OCI-LY7 (cell line): Measurements from ENCODE around the gene NUDT19. TPM values are rescaled to one million over a fixed set of nuclear protein-coding genes. Genes with fewer than 3 reads are reported as not detected.

Experiments used
- BruUV-seq: library from RNA; stranded (reverse); fragments of 400-500 nt; replicated peaks from 2 replicates; lab custom pipeline; 2021; lab: Mats Ljungman, UMichigan
- CTCF ChIA-PET: fragments of 300-600 bp; sonication (Branson Sonifier 250); formaldehyde crosslinking; loops from one replicate; lab custom pipeline; 2022; ENCODE audit warnings: antibody characterized with exemption; ENCODE audit not compliant: unreplicated experiment; lab: Charles Lee
- POLR2A ChIA-PET: fragments of 300-600 bp; sonication (Branson Sonifier 250); formaldehyde crosslinking; loops from one replicate; lab custom pipeline; 2022; ENCODE audit warnings: antibody characterized with exemption; lab: Charles Lee
- DNase-seq: peaks from one replicate; pipeline ENCODE4 v3.0.0-alpha.2; 2015; ENCODE audit warnings: low spot score
- H2AFZ ChIP-seq: fragments of 200-600 bp; sonication (generic), shearing (Covaris generic); 2 replicates; pipeline ENCODE4 v1.6.1; 2014; ENCODE audit warnings: mild to moderate bottlenecking, antibody characterized with exemption, low read length, moderate library complexity
- H3K27ac ChIP-seq: fragments of 200-600 bp; sonication (generic); 2 replicates; pipeline ENCODE4 v1.5.1; 2014; ENCODE audit warnings: mixed run types, low read depth, mild to moderate bottlenecking, moderate library complexity, low read length, inconsistent platforms; ENCODE audit not compliant: poor library complexity, severe bottlenecking
- H3K36me3 ChIP-seq: fragments of 200-600 bp; sonication (generic); 2 replicates; pipeline ENCODE4 v1.6.1; 2014; ENCODE audit warnings: mild to moderate bottlenecking, antibody characterized with exemption, low read length, moderate library complexity, mixed read lengths; ENCODE audit not compliant: insufficient read depth
- H3K4me1 ChIP-seq: fragments of 200-600 bp; sonication (generic); 2 replicates; pipeline ENCODE4 v1.5.1; 2014; ENCODE audit warnings: mild to moderate bottlenecking, low read length; ENCODE audit not compliant: insufficient read depth, poor library complexity, severe bottlenecking
- H3K4me2 ChIP-seq: fragments of 200-600 bp; sonication (generic); 2 replicates; pipeline ENCODE4 v1.6.1; 2014; ENCODE audit warnings: mild to moderate bottlenecking, low read length
- H3K4me3 ChIP-seq: fragments of 200-600 bp; sonication (generic); 2 replicates; pipeline ENCODE4 v1.5.1; 2014; ENCODE audit warnings: mild to moderate bottlenecking, low read depth, low read length; ENCODE audit not compliant: poor library complexity, severe bottlenecking
- H3K79me2 ChIP-seq: fragments of 200-600 bp; sonication (generic); 2 replicates; pipeline ENCODE4 v1.6.1; 2016; ENCODE audit warnings: low read depth, mild to moderate bottlenecking, low read length, moderate library complexity, mixed read lengths; ENCODE audit not compliant: insufficient read depth
- H3K9me2 ChIP-seq: fragments of 200-600 bp; sonication (generic); 2 replicates; pipeline ENCODE4 v1.6.1; 2016; ENCODE audit warnings: mild to moderate bottlenecking, low read length, mixed read lengths; ENCODE audit not compliant: insufficient read depth
- H3K9me3 ChIP-seq: fragments of 200-600 bp; sonication (generic); 2 replicates; pipeline ENCODE4 v1.6.1; 2014; ENCODE audit warnings: mild to moderate bottlenecking, mixed run types, low read length, mixed read lengths
- H4K20me1 ChIP-seq: fragments of 200-600 bp; sonication (generic); 2 replicates; pipeline ENCODE4 v1.6.1; 2014; ENCODE audit warnings: mild to moderate bottlenecking, antibody characterized with exemption, low read length, moderate library complexity, mixed read lengths; ENCODE audit not compliant: insufficient read depth
- EZH2phosphoT487 ChIP-seq: fragments of 200-600 bp; sonication (generic); IDR thresholded peaks from 2 replicates; pipeline ENCODE4 v1.6.1; 2018; ENCODE audit warnings: low read depth, borderline replicate concordance, mild to moderate bottlenecking, mixed run types, antibody characterized with exemption, low read length, moderate library complexity, mixed read lengths
- intact Hi-C: fragments of 100-400 bp; cut with micrococcal nuclease; formaldehyde crosslinking; loops from one replicate; pipeline ENCODE4 v1.10.0; 2022; ENCODE audit not compliant: unreplicated experiment
- total RNA-seq, 2 experiments: library from RNA; depleted of rRNA in 1 of 2; stranded (reverse); fragments of >200 nt in 1 of 2; shearing (Covaris generic) in 1 of 2; gene quantifications; 2 replicates each; pipeline ENCODE4 v1.2.3, GENCODE V29; 2014 to 2022
- TF ChIP-seq, protein P1 (sequence below): fragments of 200-600 bp; sonication (generic); conservative IDR thresholded peaks from 2 replicates; pipeline ENCODE4 v1.5.1; 2014; ENCODE audit warnings: mild to moderate bottlenecking, antibody characterized with exemption, low read length, moderate library complexity, mixed read lengths

Gene NUDT19
- total RNA-seq, 2 experiments from 2014 or later = 3.4 to 6.8 TPM

DNA sequence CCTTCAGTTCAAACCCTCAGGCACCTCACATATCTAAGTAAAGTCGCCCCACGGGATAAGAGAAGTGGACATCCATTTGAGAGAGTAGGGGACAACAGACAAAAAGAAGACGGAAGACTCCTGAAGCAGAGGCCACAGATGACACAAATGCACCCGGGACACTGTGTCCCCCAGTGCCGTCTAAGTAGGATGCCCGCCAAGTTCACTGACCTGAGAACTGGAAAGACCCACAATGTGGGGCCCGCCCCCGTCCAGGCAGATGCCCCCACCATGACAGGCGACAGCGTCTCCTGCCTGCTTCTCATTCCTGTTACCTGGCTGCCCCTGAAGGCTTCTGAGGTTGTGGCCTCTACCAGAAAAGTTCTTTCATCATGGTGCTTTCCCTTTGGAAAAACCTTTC is 33.5 kb upstream of the NUDT19 start:
- POLR2A ChIA-PET = no interaction called here
- no peak overlapping the region for H2AFZ ChIP-seq
- no TSS peak for BruUV-seq

DNA sequence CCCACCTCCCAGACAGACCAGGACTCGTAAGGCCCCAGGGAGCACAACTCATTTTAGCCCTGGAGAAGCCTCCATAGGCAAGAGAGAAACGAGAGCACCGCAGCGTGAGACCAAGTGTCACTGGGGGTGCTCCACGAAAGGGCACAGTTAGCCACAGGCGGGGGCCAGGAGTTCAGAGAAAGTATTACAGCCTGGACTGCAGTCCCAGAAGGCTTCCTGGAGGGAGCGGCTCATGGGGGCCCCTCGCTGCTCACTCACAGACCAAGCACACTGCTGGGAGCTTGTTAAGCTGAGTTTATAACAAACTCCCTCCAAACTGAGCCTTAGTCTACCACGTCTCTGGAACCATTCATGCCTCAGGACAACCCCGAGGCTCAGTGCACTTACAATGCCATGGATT is 33.1 kb upstream of the NUDT19 start:
- H4K20me1 ChIP-seq = peaks cover 6% of the 10 kb centered on the region; the same call in 1 of the 2 replicates
- H3K4me1 ChIP-seq = peaks cover 13% of the 10 kb centered on the region
- H3K79me2 ChIP-seq = peaks cover 21% of the 10 kb centered on the region
- ChIA-PET CTCF (no interaction called here), POLR2A (no interaction called here)
- no peak overlapping the region for H3K27ac ChIP-seq
- H3K9me2 ChIP-seq = no peaks in the 10 kb centered on the region
- no peak overlapping the region for H2AFZ ChIP-seq
- peaks cover 47% of the 10 kb centered on the region for H3K36me3 ChIP-seq
- H3K4me2 ChIP-seq = no peak overlapping the region
- no peaks in the 10 kb centered on the region for H3K9me3 ChIP-seq
- DNase-seq = no peak
- intact Hi-C loops = no loop called here
- no peak for TF ChIP-seq EZH2phosphoT487
- TF ChIP-seq, protein P1, sequence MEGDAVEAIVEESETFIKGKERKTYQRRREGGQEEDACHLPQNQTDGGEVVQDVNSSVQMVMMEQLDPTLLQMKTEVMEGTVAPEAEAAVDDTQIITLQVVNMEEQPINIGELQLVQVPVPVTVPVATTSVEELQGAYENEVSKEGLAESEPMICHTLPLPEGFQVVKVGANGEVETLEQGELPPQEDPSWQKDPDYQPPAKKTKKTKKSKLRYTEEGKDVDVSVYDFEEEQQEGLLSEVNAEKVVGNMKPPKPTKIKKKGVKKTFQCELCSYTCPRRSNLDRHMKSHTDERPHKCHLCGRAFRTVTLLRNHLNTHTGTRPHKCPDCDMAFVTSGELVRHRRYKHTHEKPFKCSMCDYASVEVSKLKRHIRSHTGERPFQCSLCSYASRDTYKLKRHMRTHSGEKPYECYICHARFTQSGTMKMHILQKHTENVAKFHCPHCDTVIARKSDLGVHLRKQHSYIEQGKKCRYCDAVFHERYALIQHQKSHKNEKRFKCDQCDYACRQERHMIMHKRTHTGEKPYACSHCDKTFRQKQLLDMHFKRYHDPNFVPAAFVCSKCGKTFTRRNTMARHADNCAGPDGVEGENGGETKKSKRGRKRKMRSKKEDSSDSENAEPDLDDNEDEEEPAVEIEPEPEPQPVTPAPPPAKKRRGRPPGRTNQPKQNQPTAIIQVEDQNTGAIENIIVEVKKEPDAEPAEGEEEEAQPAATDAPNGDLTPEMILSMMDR = no peak
- no peak overlapping the region for H3K4me3 ChIP-seq
- BruUV-seq = no TSS peak

More for the DNA sequence above, 33.5 kb upstream of the NUDT19 start:
- CTCF ChIA-PET = no interaction called here
- no peak overlapping the region for H3K27ac ChIP-seq
- H3K4me3 ChIP-seq = no peak overlapping the region
- H3K36me3 ChIP-seq = peaks cover 46% of the 10 kb centered on the region
- H3K9me3 ChIP-seq = no peaks in the 10 kb centered on the region
- TF ChIP-seq, protein P1 = no peak
- TF ChIP-seq EZH2phosphoT487 = no peak
- no peaks in the 10 kb centered on the region for H3K9me2 ChIP-seq
- peaks cover 11% of the 10 kb centered on the region for H3K4me1 ChIP-seq
- no peak for DNase-seq
- H4K20me1 ChIP-seq = peaks cover 6% of the 10 kb centered on the region; the same call in 1 of the 2 replicates
- intact Hi-C loops = no loop called here
- H3K79me2 ChIP-seq = peaks cover 16% of the 10 kb centered on the region; the same call in 1 of the 2 replicates
- H3K4me2 ChIP-seq = no peak overlapping the region

DNA sequence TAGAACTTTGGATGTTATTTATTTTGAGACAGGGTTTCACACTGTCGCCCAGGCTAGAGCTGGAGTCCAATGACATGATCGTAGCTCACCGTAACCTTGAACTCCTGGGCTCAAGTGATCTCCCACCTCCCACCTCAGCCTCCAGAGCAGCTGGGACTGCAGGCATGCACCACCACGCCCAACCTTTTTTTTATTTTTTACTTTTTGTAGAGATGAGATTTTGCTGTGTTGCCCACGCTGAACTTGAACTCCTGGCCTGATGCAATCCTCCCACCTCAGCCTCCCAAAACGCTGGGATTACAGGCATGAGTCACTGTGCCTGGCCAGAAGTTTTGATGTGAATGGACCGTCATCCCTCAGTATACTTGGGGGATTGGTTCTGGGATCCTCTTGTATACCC is 30.3 kb upstream of the NUDT19 start:
- DNase-seq = no peak
- peaks cover 30% of the 10 kb centered on the region for H3K79me2 ChIP-seq
- no peak overlapping the region for H2AFZ ChIP-seq
- H3K4me3 ChIP-seq = no peak overlapping the region
- peaks cover 33% of the 10 kb centered on the region for H3K36me3 ChIP-seq
- intact Hi-C loops = no loop called here
- peaks cover 6% of the 10 kb centered on the region; the same call in 1 of the 2 replicates for H4K20me1 ChIP-seq
- ChIA-PET POLR2A (interaction anchor here (0.7 kb wide), 1 partner anchor 504 kb away, joined by 6 read pairs; no protein-coding TSS in a partner anchor), CTCF (no interaction called here)
- H3K27ac ChIP-seq = no peak overlapping the region
- no peaks in the 10 kb centered on the region for H3K9me2 ChIP-seq
- no peak overlapping the region for H3K4me2 ChIP-seq
- H3K9me3 ChIP-seq = no peaks in the 10 kb centered on the region
- H3K4me1 ChIP-seq = peaks cover 13% of the 10 kb centered on the region
- no TSS peak for BruUV-seq
- TF ChIP-seq EZH2phosphoT487 = no peak
- TF ChIP-seq, protein P1 = no peak
